ENCODE results near the gene CARM1. TPM values are rescaled to one million over a fixed set of nuclear protein-coding genes. Genes with fewer than 3 reads are reported as not detected.

CARM1 gene
- 36.0 and 42.9 TPM in 2 replicates for total RNA-seq

GRCh38 chr19:10870955-10871603, at the start of gene CARM1:
Gene CARM1 (plus strand): TSS chr19:10871553. CDS start chr19:10871703, 150 bp downstream.

DNA sequence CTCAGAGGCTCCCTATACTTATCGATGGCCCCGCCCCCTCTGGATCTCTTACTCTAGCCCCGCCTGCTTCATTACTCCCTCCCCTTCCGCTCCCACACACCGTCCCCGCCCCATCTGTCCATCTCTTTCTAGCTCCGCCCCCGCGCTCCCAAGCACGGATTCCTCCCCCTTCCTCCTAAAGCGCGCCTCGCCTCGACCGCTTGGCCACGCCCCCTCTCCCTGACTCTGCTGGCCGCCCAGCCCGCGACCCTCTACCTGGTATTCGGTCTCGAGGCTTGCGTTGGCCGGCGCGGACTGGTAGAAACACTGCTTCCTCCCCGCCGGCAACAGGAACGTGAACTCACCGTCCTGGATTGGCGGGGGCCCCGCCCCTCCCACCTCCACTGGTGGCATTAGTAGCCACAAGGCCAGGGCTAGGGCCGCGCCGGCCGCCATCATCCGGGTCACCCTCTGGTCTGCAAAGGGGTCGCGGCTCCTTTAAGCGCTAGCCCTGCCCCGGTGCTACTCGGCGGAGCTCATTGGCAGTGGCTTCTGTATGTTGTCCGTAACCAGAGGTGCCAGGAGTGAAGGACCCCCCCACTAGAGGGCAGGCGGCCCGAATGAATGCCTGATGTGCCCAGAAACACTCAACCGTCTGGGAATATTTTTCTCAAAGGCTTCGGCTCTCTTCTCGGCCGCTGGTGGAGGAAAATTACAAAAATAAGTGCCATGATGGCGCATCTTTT, 35.4 kb upstream of the CARM1 start, which contains the start of gene TMED1:
TMED1 (minus strand) TSS at position 459 of the 725 bp plus-strand sequence; CDS start at position 438, 21 bp downstream.

DNA sequence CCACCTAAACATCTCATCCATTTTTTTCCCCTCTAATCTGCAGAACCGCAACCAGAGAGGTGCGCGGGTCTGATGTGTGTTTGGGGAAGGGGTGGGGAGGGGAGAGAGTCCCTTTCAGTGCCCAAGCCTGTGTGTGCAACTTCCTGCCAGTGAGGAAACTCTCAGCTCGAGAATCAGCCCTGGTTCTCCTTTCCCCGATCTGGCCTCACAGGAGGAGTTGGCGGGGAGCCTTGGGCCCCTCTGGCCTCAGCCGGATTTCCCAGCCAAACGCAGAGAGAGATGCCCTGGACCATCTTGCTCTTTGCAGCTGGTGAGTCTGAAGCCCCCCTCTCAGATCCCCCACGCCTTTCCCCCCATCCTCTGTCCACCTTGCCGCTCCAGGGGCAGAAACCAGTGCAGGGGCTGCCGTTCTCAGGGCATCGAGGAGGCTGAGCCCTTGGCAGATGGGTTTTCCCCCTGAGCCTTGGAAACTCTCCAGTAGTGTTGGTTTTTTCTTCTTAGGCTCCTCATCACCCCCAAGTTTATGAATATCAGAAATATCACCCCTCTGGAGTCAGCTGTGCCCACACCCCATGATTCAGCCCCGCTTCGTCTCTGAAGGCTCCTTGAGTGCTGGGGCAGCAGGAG, 23.0 kb upstream of the CARM1 start, which contains the start of gene C19orf38:
C19orf38 (plus strand) TSS at position 186 of the 627 bp plus-strand sequence; CDS start at position 280, 94 bp downstream.

DNA sequence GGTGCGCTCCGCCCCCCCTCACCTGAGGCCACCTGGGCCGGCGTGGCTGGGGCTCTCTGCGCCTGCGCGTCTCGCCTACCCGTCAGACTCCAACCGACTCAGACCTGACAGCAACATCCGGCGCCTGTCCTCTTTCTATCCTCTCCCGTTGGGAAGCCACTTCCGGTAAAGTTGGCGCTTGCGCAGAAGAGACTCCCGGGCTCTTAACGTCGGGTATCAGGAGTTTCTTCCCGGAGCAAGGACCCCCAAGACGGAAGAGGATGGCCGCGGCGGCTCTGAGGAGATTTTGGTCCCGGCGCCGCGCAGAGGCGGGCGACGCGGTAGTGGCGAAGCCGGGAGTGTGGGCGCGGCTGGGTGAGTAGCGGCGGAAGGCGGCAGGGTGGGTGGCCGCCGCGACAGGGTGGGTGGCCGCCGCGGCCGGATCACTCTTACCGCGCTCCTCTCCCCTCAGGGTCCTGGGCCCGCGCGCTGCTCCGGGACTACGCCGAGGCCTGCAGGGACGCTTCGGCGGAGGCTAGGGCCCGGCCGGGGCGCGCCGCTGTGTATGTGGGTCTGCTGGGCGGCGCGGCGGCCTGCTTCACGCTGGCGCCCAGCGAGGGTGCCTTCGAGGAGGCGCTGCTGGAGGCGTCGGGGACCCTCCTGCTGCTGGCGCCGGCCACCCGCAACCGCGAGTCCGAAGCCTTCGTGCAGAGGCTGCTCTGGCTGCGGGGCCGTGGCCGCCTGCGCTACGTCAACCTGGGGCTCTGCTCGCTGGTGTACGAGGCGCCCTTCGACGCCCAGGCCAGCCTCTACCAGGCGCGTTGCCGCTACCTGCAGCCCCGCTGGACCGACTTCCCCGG, 57.4 kb downstream of the CARM1 start, which contains the start of the genes TIMM29 and YIPF2:
TIMM29 (plus strand) TSS at position 249 of the 839 bp plus-strand sequence; CDS start at position 261, 12 bp downstream.
YIPF2 (minus strand) TSS at position 77 of the 839 bp plus-strand sequence. CDS start 229 bp downstream, outside the sequence.

DNA sequence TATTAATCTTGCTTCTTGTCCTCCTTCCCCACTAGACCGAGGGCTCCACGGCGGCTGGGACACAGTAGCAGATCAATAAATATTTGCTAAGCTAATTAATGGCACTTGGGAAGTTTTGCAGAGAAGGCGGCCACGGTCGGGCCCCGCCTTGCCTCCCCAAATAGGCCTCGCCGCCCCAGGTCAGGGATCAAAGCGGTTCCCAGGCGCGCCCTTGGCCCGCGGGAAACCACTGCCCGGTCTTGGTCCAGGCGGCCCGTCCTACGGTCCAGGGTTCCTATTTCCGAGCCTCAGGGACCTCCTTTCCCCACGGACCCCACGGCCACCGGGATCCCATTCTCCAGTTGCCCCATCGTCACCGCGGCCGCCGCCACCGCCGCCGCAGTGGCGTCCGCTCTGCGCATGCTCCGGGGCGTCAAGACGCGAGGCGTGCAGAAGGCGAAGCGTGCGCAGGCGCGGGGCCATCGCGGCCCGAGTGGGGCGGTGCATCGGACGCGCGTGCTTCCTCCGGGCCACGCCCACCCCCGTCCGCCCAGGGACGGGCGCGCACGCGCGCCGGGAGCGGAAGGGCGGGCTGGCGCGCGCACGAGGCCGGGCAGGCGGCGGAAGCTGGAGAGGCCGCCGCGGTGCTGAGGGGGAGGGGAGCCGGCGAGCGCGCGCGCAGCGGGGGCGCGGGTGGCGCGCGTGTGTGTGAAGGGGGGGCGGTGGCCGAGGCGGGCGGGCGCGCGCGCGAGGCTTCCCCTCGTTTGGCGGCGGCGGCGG, 89.1 kb downstream of the CARM1 start, which contains the start of gene SMARCA4:
SMARCA4 (plus strand) TSS at position 717 of the 759 bp plus-strand sequence. CDS start 23,122 bp downstream, outside the sequence.

Other genes starting within 250 kb of the CARM1 start
- 64.2 and 75.7 TPM in 2 replicates for gene SLC44A2, start 246.0 kb upstream of the CARM1 start, total RNA-seq
- 127 and 147 TPM in 2 replicates for gene ILF3, start 217.2 kb upstream of the CARM1 start, total RNA-seq
- 30.8 and 34.3 TPM in 2 replicates for gene QTRT1, start 170.1 kb upstream of the CARM1 start, total RNA-seq
- gene DNM2, start 153.5 kb upstream of the CARM1 start, total RNA-seq, result 89.7 and 107 TPM in 2 replicates
- 52.4 and 64.0 TPM in 2 replicates for gene TMED1, start 35.3 kb upstream of the CARM1 start, total RNA-seq
- not detected in 2 replicates for gene C19orf38, start 23.1 kb upstream of the CARM1 start, total RNA-seq
- 52.8 and 58.6 TPM in 2 replicates for gene YIPF2, start 57.1 kb downstream of the CARM1 start, total RNA-seq
- 33.6 and 37.2 TPM in 2 replicates for gene TIMM29, start 57.3 kb downstream of the CARM1 start, total RNA-seq
- 90.7 and 102 TPM in 2 replicates for gene SMARCA4, start 89.5 kb downstream of the CARM1 start, total RNA-seq
- 139 and 144 TPM in 2 replicates for gene LDLR, start 217.9 kb downstream of the CARM1 start, total RNA-seq

Measured in mammary microvascular endothelial cell (primary cell).